Testis (tissue), 2 donors: ENCODE measurements around the gene CCDC102A.

Experiments
- POLR2A ChIP-seq: fragments of 450-650 bp; IDR thresholded peaks from one replicate; pipeline ENCODE4 v1.6.1; 2017; ENCODE audit warnings: antibody characterized with exemption, mild to moderate bottlenecking, moderate library complexity
- TF ChIP-seq, protein P1 (sequence below), 3 experiments: fragments of 450-650 bp in 2 of 3; fragments of 200-600 bp in 1 of 3; sonication (generic) in 1 of 3; IDR thresholded peaks; one replicate each; pipeline ENCODE4 v1.5.1; 2016 to 2019; ENCODE audit warnings: antibody characterized with exemption in 3 of 3, mild to moderate bottlenecking in 2 of 3, moderate library complexity in 1 of 3

DNA sequence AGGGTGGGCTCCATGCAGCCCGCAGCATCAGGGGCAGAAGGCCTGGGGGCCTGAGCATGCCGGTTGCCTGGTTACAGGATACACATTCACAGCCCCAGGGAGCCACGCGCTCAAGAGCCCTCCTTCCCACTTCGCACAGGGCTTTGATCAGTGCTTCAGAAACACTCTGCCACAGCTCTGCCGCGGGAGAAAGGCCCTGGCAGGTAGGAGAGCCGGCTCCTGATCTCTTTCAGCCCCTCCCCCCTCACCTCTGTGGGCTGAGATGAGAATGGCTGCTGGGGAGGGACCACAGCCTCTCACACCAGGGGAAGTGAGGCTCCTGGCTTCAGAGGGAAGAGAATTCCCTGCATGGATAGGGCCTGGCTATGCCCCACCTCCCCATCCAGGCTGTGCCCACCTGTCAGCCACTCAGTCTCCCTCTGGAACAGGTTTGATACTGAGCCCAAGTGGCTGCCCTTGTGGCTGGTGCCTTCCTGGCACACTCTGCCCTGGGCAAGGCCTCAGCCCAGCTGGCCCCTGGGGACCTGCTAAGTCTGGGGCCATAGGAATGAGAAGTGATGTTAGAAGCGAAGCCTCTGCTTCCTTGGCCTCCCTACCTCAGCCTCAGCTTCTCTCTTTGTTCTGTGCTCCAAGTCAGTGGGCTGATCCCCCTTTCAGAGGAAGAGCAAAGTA, 58.7 kb downstream of the CCDC102A start:
- no peak for TF ChIP-seq POLR2A
- TF ChIP-seq, protein P1, sequence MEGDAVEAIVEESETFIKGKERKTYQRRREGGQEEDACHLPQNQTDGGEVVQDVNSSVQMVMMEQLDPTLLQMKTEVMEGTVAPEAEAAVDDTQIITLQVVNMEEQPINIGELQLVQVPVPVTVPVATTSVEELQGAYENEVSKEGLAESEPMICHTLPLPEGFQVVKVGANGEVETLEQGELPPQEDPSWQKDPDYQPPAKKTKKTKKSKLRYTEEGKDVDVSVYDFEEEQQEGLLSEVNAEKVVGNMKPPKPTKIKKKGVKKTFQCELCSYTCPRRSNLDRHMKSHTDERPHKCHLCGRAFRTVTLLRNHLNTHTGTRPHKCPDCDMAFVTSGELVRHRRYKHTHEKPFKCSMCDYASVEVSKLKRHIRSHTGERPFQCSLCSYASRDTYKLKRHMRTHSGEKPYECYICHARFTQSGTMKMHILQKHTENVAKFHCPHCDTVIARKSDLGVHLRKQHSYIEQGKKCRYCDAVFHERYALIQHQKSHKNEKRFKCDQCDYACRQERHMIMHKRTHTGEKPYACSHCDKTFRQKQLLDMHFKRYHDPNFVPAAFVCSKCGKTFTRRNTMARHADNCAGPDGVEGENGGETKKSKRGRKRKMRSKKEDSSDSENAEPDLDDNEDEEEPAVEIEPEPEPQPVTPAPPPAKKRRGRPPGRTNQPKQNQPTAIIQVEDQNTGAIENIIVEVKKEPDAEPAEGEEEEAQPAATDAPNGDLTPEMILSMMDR (IDR thresholded peaks at IDR 0.05) = no peak
